Right renal pelvis (tissue), 4 donors: ENCODE measurements around the gene RBP2. TPM values are rescaled to one million over a fixed set of nuclear protein-coding genes. Genes with fewer than 3 reads are reported as not detected.

Experiments used
- DNase-seq, 4 donors: peaks; one replicate each; pipeline ENCODE4 v3.0.0-alpha.2; 2013; ENCODE audit warnings: low read depth in 4 of 4, low spot score in 3 of 4, missing footprints in 1 of 4
- polyA plus RNA-seq, 4 donors: library from polyadenylated mRNA; unstranded; fragments of 120-200 nt; gene quantifications; one replicate each; pipeline ENCODE4 v1.2.1, GENCODE V29; 2013; ENCODE audit not compliant: insufficient read length in 4 of 4

RBP2 gene
- polyA plus RNA-seq, 4 donors: 0.13 to 0.44 (median 0.40) TPM; not detected in 1

DNA sequence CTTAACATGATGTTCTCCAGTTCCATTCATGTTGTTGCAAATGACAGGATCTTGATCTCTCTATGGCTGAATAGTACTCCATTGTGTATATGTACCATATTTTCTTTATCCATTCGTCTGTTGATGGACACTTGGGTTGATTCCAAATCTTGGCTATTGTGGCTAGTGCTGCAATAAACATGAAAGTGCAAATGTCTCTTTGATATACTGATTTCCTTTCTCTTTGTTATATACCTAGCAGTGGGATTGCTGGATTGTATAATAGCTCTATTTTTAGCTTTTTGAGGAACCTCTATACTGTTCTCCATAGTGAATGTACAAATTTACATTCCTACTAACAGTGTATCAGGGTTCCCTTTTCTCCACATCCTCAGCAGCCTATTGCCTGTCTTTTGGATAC lies 5.9 kb upstream of the RBP2 start:
- no peak for DNase-seq

DNA sequence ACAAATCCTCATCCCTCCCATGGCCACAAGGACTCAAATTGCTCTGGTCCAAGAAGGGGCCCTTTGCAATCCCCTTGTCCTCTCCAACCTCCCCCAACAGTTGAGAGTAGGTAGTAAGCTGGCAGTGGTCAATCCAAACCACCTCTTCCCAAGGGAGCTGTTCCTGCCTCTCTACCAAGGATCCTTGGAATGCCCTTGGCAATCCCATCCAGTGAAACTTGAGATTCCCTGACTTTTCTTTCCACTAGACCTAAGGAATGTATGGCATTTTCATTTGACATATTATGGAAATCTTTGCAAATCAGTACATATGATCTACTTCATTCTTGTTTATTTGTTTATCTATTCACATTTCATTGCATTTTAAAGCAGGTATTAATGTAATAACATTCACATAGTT lies 4.8 kb upstream of the RBP2 start:
- DNase-seq: no peak

DNA sequence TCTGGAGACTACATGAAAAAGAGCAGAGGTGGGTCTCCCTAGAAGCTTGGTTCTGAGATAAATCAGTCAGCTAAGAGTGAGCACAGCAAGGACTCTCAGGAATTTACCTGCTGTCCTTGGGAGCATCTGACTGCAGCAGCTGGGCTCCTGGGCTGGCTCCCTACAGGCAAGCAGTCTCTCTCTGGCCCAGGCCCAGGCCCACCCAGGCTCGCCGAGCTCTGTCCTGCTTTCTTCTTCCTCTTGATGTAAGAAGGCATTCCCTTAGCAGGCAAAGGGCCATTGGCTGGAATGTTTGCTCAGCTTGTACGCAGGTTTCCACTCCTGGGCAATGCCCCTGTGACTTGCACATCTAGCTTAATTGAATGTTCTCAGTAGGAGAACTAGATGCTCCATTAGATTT lies 4.3 kb upstream of the RBP2 start:
- no peak for DNase-seq

DNA sequence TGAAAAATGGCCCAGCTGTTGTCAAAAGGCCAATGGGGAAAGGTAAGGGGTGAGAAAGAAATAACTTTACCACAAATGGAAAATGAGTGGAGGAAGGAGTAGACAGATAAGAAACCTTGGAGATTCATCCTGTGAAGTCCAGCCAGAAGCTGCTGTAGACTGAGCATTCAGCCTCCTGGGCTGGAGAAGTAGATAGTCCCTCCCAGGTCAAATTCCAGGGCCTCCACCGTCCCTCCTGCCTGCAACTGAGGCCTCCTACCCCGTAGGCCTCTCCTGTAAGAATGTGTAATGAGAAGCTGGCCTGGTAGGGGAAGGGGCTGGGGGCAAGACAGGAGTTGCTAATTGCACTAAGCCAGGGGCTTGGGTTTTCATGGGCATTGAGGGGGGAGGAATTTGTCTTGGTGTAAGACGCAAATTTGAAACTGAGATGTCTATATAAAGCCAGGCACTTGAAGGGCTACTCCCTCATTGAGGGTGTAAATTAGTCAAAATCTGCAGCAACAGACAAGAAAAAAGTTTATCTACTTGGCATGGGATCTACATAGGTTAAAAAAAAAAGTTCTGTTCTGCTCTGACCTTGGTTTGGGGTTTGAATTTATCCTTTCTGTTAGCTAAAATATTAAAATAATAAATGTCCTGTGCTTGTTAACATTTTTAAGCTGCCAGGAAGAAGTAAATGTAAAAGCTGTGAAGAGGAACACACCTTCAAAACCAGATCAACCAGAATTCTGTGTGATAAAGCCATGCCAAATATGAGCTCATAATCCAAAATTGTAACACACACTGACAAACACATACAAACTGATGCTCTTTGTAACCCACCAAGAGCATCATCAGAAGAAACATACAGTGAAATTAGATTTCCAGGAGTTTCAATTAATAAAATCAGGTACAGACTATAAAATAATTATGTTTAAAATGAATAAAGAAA lies 1.7 kb upstream of the RBP2 start:
- DNase-seq: no peak

DNA sequence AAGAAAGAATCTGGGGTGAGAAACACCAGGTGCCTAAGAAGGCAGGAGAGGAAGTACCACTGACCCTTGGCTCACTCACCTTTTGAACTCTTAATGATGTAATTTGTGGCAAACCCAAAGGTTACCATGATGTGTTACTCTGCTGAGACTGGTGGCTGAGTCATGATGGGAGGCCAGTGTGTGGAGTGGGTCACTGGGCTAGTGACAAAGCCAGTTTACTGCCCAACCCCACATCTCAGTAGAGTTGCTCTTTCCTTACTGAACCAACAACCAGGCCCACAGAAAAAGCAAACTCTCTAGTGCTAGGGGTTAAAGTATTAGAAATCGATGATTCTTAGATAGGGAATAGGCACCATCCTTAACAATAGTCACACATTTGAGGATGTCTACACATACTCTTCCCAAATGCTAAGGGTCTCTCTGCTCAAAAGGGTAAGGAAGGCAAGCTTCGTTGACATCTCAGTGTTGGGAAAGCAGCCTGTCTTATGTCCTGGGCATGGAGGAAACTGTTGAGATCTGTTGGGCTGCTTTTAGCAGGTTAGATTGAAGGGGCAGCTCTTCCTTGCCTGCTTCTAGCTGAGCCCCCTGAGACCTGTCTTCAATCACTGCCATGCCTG lies 3.1 kb downstream of the RBP2 start:
- no peak for DNase-seq

DNA sequence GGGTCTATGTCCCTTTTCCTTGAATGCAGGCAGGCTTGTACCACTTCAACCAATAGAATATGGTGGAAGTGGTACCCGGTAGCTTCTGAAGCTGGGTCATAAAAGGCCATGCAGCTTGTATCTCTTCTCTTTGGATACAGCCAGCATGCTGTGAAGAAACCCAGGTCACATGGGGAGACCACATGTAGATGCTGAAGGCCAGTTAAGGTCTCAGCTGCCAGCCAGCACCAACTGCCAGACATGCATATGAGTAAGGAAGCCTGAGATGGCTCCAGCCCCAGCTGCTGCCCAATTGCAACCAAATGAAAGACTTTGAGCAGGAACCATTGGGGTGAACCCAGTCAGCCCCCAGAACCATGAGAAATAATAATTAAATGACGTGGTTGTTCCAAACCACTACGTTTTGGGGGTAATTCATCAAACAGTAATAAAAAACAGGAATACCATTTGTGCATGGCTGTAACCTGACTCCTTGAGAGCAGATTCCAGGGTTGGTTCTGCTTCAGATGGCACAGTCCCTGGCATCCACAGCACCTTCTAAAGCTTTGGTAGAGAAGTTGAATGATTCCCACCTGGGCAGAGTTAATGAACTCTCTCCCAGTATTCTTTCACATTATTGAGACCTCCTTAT lies 3.8 kb downstream of the RBP2 start:
- DNase-seq: peak in 2 of 4 donors; percentile 31 to 36

DNA sequence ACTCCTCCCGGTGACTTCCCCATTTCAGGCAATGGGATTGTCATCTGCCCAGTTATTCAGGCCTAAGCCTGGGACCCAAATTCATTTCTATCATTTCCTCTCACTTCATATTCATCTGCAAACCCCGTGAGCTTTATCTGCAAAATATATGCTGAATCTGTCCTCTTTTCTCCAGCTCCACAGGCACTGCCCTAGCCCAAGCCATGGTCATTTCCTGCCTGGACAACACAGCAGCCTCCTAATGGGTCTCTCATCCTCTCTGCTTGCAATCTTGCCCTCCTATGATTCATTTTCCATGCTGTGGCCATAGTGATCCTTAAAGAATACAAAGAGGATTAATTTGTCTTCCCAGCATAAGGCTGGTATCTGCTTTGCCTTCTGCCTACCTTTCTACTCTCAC lies 6.1 kb downstream of the RBP2 start:
- no peak for DNase-seq

DNA sequence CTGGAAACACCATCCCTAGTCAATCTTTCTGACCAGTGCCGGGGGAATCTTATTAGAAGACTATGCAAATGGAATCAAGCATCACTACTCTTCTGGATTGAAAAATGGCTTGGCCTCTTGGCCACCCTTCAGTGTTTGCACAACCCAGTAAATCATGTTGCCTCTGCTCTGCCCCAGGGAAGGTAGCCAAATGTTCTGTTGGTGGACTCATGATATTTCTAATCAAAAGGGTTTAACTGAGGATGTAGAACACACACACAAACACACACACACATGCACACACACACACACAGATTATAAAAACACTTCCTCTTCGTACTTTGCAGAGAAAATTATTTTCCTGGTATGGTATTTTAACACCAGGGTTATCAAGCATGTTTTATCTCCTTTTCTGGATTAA lies 7.9 kb downstream of the RBP2 start:
- DNase-seq: no peak

DNA sequence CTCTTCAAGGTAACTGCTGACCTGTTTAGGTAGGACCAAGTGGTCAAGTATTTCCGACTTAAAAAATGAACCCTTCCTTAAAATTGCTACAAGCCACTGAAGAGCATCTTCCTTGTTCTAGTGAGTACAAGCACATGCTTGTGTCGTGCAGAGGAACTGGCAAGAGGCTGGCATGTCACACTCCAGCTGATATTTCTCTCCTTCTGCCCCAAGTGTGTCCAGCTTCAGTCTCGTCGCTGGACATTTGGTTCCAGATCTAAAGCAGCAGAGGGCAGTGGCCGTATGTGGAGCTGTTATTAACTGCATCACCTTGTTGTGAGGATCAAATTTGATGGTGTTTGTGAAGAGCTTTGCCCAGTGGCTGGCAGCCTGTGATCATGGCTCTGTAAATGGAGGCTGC lies 10.0 kb downstream of the RBP2 start:
- DNase-seq: no peak

DNA sequence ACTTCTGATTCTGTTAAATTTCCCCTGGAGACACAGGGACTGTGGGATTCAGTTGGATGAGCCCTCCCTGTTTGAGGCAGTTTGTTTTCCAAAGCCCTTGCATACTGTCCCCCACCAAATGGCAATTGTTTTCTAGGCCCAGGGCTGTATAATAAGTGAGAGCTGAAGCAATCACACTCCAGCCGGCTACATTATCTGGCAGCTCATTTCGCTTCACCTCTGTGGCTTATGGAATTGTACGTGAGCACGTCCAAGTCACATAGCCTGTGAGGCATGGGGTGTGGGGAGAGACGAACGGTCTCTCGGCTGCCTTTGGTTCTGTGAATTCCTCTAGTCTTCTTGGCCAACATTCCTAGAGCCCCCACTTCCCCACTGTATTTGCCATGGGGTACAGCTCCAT lies 10.7 kb downstream of the RBP2 start:
- DNase-seq: no peak

DNA sequence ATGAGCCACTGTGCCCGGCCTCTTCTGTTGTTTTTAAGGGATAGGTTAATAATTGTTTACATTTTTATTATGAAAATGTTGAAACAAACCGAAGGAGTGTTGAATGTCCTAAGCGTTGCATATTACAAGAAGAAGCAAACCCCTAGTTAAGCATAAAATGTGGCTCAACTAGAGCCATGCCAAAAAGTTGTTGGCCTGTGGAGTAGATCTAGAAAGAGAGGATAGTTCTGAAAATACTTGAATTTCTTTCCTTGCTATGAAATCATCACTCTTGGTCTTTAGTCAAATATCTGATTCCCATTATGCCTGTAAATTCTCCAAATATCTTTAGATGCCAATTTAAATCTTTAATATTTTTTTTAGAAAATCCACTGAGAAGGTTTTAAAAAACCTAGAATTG lies 12.8 kb downstream of the RBP2 start:
- no peak for DNase-seq

DNA sequence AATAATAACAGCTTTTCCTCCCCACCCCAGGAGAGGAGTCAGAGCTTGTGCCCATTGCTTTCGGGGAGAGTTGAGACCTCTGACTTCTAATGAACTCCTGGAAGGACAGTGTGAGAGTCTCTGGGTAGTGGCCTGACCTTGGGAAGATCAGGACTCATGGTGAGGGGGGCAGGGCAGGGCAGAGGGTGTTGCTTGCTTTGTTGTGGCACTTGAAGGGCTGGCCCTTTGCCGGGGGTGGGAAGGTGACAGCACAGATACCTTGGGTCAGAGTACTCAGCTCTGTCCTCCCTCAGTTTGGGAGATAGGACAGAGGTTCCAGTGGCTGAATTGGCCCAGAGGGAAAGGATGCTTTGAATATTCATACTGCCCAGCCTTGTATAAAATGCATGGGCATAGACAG lies 15.8 kb downstream of the RBP2 start:
- DNase-seq: no peak

DNA sequence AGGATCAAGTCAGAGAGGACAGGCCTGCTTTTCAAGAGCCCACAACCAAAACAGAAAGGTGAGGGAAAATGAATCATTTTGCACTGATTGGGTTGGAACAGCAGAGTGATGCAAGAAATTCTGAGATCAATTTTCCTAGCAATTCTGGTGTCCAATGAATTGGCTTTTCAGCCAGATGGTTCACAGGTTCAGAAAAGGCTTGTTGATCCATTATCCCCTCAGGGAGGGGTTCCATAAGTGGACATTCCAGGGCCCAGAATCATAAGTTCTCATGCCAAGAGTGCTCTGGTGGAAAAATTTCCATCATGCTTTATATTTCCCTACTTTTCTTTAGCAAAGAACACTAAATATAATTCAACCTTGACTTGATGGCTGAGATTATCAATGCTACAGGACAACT lies 16.2 kb downstream of the RBP2 start:
- no peak for DNase-seq

DNA sequence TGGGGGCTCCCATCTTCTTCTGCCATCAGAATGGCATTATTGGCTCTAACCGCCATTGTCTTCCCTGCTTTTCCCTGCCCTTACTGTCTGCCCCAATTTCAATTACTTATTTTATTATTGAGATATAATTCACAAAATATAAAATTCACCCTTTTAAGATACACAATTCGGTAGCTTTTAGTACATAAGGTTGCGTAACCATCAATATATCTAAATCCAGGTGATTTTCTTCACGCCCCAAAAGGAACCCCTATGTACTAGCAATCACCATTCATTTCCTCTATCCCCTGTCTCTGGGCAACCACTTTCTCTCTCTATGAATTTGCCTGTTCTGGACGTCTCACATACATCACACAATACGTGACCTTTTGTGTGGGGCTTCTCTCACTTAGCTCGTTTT lies 18.0 kb downstream of the RBP2 start:
- DNase-seq: no peak

DNA sequence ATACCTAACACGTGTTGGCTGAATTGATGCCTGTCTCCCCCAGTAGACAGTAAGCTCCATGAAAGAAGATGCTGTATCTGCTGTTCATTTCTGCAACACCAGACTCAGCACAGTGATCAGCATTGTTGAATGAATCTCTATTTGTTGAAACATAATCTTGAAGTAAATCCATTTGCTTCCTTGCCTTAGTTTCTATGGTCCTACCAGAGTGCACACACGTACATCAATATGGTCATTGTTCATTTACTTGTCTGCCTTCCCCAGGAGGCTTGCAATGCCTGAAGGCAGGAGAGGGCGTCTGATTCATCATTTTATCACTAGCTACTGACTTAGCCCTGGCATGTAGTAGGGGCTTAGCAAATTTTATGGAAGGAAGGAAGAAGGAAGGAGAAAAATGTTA lies 19.2 kb downstream of the RBP2 start:
- no peak for DNase-seq

DNA sequence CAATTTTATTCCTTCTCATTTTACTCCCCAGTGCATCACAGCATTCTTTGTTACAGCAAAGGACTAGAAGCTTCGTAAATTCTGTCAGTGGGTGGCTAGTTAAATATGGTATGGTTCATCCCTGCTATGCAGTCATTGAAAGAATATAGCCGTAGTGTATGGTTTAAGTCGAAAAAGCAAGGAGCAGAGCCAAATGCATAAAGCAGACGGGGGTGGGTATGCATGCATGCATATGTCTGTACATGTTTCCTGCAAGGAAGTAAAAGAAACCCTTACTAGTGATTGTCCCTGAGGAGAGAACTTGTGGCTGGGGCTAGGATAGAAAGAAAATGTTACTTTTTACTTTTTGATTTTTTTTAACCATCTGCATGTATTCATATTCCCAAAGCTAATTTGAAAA lies 19.9 kb downstream of the RBP2 start:
- DNase-seq: no peak

DNA sequence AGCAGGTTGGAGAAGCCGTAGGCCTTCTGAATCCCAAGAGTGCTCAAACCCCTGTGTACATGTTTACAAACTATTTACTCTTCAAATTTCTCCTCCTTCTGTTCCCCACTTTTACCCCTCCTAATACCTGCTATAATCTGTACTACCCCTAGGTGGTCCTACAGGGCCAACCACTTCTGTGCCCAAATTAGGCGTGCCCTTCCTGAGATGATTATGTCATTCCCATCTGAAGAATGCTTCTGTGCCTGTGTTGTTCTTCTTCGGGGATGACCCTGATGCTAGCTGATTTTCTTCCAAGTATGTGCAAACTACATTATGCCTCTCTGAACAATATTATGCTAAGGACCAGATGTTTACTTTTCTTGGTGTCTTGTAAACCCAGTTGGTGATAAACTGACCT lies 20.5 kb downstream of the RBP2 start:
- DNase-seq: no peak

DNA sequence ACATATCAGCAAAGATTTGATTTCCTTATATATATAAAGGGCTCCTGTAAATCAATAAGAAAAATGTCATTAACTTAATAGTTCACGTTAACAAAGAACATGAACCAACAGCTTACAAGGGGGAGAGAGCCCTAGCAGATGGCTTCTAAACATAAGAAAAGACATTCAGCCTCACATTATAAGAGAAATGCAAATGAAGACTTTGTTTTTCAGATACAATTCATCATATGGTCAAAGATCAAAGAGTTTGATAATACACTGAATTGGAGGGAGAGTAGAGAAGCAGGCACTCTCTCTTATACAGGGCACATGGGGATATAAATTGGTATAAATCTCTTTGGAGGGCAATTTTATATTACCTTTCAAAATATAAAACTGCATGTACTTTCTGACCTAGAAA lies 21.1 kb downstream of the RBP2 start:
- DNase-seq: no peak

DNA sequence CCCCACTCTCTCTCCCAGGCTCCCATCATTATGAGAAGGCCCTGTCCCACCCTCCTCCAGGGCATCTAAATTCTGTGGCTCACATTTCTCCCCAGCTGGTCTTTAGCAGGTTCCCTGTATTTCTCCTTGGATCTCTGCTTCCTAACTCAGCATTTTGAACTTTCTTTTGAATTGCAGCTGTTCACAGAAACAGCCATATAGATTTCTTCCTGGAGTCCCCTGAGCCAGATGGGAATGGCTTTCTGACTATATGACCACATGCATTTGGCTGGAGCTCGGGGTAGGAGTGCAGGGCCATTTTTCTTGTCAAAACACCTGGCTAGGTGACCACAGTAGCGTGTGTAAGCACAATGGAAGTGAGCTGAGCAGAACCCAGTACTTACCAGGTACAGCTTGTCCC lies 22.0 kb downstream of the RBP2 start:
- no peak for DNase-seq

DNA sequence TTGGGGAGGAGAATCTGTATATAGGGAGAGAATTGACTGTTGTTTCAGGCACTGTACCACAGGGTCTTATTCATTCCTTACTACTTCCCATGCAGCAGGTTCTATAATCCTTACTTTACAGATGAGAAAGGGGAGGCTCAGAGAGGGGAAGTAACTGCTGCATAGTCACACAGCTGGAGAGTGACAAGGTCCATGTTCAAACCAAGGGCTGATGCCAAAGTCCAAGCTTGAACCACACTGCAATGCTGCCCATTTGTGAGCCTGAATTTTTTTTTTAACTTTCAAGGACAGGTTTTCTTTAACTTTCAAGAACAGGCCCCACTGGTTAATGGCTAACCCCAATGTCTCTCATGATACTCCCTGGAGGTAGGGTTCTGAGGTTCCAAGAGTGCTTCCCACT lies 26.2 kb downstream of the RBP2 start:
- DNase-seq: no peak

DNA sequence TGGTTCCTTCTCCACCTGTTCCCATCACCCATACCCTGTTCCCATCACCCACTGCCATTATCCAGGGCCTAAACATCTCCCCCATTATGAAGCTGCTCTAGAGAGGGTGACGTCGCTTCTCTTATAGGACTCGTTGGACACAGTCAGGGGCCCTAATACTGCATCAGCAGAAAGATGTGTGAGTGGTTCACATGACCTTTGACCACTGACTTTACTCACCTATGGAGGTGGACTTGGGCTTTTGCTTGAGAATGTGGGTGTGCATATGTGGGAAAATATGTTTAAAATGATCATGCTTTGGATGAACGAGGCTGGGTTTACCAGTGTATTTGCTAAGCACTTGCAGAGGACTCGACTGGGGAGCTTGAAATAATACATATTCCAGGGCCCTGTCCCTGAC lies 26.8 kb downstream of the RBP2 start:
- no peak for DNase-seq

DNA sequence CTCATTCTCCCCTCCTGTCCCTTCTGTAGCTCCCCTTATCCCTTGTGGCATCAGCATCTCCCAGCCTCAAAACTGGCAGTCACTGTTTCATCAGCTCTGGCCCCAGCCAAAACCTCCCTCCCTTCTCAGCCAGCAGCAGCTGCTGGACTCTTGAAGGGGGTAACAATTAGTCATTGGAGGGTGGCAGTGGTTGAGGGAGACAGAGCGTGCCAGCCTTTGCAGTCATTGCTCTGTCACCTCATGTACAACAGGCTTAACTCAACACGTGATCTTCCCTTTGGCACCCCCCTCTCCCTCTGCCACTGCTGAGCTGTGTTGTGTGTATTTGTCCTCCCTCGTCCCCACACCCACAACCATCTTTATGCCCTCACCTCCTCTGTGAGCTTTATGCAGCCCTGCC lies 28.2 kb downstream of the RBP2 start:
- no peak for DNase-seq
